Stimulated activated CD4-positive, alpha-beta T cell treated with anti-CD3 and anti-CD28 coated beads, TNF-alpha, amount 100 ng/mL, for 1 hour (primary cell): ENCODE results near the gene MPL.

Experiments used
- DNase-seq, 3 donors: peaks; one replicate each; pipeline ENCODE4 v3.0.0-alpha.2; 2020; ENCODE audit warnings: low read depth in 3 of 3, low spot score in 1 of 3

The MPL gene

DNA sequence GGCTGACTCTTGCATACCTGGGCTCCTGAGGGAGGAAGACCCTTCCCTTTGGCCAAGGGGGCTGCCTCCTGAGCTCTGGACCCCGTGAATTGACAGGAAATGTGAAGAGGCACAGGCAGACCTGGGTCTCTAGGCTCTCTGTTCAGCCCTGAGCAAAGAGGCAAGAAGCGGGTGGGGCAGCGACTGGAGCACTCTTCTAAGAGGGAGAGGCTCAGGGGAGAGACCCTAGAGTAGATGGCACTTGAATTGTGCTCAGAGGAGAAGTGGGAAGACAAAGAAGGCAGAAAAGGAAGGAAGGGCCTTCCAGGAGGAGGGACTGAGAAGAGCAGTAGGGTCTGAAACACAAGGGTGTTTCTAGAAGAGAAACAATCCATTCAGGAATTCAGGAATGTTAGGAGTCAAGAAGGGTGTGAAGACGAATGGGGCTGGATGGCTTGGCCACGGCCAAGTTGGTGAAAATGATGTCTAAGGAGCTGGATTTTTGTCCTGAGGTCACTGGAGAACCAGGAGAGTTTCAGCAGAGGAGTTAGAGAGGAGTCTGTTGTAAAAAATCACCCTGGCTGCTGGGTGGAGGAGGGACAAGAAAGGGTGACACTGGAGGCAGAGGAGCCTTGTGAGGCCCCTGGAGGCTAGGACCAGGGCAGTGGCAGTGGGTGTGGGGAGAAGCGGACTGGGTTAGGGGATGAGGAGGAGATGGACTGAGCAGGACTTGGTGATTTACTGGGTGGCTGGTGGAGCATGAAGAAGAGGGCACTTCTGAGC, 31.5 kb upstream of the MPL start:
- DNase-seq, result no peak

DNA sequence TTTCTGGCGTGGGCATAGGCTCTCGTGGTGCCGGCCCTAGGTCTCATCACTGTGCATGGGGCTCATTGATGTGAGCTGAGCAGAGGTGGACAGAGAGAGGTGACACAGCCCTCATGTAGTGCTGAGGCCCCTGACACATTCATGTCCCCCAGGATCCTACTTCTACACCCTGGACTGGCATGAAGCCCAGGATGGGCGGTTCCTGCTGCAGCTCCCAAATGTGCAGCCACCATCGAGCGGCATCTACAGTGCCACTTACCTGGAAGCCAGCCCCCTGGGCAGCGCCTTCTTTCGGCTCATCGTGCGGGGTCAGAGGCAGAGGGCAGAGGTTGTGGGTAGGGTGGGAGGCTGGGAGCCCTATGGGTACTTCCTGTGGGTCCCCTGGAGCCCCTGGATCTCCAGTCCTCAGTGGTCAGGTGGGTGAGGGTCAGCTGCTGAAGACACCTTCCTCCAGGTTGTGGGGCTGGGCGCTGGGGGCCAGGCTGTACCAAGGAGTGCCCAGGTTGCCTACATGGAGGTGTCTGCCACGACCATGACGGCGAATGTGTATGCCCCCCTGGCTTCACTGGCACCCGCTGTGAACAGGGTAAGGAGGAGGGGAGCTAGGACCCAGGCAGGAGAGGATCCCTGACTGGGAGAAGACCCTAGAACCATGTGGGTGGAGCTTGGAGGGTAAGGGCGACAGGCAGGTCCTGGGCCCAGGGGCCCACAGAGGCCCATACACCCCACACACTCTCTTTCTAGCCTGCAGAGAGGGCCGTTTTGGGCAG, 30.7 kb upstream of the MPL start:
- no peak for DNase-seq

DNA sequence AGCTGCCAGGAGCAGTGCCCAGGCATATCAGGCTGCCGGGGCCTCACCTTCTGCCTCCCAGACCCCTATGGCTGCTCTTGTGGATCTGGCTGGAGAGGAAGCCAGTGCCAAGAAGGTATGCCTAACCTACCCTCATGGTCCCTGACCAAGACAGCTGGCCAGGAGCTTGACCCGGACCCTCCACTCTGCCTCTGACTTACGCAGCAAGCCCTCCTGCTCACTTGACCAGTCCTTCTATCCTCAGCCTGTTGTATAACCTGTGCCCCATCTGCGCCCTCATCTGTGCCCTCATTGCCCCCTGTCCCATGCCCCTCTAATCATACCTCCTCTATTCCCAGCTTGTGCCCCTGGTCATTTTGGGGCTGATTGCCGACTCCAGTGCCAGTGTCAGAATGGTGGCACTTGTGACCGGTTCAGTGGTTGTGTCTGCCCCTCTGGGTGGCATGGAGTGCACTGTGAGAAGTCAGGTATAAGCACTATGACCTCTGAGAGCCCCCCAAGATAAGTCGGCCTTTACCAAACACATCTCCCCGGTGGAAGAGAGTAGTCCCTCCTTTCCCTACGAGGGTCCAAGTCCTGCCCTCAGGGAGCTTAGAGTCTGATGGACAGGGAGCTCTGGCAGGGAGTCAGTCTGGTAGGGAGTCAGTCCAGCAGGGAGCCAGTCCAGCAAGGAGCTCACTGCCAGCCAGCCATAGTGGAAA, 30.0 kb upstream of the MPL start:
- DNase-seq, result no peak

DNA sequence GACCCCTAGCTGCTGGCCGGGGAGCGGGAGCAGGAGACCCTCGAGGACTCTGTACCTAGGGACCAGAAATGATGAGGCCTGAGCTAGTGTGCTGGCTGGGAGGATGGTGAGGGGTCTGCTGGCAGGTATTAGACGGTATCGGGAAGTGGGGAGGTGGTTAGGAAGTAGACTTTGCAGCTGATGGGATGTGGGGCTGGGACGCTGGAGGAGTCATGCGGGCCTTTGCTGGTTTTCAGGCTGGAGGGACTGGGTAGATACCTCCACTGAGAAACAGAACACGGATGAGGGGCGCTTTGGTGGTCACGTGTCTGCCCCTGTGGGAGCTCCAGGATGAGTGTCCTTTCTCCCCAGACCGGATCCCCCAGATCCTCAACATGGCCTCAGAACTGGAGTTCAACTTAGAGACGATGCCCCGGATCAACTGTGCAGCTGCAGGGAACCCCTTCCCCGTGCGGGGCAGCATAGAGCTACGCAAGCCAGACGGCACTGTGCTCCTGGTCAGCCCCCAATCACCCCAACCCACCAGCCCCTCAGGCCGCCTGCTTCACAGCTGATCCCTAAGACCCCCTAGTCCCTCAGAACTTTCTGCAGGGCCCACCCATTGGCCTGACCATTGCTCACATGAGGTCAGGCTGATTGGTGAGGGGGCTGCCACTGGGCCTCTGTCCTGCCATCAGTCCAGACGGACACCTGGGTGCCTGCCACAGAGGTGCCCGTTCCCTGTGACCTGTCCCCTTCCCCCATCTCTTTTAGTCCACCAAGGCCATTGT, 28.8 kb upstream of the MPL start:
- DNase-seq, result no peak

GRCh38 chr1:43309405-43310025, 28.1 kb upstream of the MPL start:
- no peak for DNase-seq

DNA sequence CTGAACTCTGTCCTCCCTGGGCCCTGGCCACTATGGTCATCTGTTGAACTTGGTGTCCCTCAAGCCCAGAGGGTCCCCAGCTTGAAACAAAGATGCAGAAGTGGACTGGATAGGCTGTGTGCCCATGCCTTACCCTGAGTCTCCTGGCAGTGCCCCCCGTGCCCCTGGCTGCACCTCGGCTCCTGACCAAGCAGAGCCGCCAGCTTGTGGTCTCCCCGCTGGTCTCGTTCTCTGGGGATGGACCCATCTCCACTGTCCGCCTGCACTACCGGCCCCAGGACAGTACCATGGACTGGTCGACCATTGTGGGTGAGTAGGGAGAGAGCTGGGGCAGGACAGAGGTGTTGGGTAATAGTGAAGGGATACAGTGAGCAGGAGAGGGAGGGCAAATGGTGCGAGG, 26.1 kb upstream of the MPL start:
- no peak for DNase-seq

DNA sequence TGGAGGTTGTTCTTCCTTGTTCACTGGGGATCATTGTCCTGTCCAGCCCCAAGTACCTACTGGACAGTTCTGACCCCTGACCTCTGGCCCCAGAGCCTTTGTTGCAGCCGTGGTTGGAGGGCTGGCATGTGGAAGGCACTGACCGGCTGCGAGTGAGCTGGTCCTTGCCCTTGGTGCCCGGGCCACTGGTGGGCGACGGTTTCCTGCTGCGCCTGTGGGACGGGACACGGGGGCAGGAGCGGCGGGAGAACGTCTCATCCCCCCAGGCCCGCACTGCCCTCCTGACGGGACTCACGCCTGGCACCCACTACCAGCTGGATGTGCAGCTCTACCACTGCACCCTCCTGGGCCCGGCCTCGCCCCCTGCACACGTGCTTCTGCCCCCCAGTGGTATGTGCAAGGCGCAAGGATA, 25.4 kb upstream of the MPL start:
- no peak for DNase-seq

DNA sequence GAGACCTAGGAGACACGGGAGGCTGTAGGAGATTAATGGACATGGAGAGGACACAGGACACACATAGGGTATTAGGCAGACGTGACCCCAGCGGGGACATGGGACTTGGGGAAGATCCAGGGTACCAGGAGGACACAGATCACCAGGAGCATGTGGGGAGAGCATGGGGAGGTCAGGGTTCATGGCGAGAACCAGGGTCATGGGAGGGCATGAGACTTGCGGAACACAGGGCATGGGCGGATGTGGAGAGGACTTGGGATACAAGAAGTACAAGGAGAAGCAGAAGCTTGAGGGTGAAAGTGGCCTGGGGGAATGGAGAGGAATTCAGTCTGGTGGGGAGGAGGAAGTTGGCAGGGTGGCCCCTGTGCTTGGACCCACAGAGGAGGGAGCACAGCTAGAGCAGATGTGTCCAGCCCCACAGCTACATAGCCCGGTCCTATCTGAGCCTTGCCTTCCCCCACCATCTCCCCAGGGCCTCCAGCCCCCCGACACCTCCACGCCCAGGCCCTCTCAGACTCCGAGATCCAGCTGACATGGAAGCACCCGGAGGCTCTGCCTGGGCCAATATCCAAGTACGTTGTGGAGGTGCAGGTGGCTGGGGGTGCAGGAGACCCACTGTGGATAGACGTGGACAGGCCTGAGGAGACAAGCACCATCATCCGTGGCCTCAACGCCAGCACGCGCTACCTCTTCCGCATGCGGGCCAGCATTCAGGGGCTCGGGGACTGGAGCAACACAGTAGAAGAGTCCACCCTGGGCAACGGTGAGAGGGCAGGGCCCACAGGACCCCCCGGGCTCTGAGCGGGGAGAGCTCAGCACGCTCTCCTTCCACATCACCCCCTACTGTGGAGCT, 24.7 kb upstream of the MPL start:
- DNase-seq, result no peak

DNA sequence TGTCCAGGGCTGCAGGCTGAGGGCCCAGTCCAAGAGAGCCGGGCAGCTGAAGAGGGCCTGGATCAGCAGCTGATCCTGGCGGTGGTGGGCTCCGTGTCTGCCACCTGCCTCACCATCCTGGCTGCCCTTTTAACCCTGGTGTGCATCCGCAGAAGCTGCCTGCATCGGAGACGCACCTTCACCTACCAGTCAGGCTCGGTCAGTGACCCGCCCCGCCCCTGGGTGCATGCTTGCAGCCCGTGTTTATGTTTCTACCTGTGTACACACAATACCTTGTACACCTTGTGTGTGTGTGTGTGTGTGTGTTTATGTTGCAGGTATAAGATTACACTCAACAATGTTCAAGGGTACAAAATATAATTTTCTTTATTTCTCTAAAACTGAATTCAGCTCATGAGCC, 23.8 kb upstream of the MPL start:
- no peak for DNase-seq

GRCh38 chr1:43314233-43314632, 23.4 kb upstream of the MPL start:
- DNase-seq, result no peak

- no peak for DNase-seq
Observed at GRCh38 chr1:43315481-43315880, 22.1 kb upstream of the MPL start.

DNA sequence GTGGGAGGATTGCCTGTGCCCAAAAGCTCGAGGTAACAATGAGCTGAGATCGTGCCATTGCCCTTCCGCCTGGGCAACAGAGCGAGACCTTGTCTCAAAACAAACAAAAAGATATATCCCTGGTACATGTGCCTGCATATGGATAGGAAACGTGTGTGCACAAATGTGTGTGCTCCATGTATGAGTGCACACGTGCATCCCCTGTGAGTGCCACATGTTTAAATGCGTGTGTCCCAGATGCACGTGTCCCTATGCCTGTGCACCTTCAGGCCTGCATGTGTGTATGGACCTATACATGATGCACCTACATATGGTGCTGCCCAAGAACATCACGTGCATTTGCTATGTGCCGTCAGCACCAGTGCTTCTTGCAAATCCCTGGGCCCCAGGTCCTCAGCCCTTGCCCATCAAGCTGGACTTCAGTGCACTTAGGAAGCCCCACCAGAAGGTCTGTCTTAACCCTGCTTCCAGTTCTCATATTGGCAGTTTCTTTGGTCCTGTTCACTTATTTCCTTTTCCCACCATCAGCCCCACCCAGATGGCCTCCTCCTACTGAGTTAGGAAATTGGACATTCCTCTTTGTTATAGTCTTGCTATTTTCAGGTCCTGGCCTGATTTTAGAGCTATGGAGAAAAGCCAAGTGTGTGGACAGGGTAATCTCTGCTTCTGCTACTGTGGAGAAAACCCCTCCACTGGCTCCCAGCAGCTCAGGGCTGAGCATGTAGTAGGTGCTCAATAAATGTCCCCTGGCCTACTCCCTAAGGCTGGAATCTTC, 21.5 kb upstream of the MPL start:
- DNase-seq, result no peak

DNA sequence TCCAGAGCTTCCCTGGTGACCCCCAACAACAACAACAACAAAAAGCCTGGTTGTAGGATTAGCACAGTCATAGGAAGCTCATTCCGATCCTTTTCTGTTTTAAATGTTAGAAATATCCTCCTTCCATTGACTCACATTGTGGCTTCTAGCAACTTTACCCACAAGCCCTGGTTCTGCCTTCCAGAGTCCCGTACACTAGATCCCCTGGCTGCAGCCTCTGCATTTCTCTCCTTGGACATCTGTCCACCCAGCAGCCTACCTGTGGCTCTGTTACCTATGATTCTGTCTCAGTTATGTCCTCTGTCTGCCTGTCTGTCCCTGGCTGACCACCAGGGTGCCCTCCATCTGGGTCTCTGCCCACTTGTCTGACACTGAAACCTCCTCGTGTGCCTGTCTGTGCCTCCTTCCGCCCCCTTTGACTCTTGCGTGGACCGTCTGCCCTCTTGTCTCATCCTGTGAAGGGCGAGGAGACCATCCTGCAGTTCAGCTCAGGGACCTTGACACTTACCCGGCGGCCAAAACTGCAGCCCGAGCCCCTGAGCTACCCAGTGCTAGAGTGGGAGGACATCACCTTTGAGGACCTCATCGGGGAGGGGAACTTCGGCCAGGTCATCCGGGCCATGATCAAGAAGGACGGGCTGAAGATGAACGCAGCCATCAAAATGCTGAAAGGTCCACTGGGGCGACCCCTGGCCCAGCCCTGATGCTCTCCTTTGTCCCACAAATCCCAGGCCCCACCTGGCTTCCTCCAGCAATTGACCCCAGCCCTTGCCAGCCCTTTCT, 20.7 kb upstream of the MPL start:
- no peak for DNase-seq

DNA sequence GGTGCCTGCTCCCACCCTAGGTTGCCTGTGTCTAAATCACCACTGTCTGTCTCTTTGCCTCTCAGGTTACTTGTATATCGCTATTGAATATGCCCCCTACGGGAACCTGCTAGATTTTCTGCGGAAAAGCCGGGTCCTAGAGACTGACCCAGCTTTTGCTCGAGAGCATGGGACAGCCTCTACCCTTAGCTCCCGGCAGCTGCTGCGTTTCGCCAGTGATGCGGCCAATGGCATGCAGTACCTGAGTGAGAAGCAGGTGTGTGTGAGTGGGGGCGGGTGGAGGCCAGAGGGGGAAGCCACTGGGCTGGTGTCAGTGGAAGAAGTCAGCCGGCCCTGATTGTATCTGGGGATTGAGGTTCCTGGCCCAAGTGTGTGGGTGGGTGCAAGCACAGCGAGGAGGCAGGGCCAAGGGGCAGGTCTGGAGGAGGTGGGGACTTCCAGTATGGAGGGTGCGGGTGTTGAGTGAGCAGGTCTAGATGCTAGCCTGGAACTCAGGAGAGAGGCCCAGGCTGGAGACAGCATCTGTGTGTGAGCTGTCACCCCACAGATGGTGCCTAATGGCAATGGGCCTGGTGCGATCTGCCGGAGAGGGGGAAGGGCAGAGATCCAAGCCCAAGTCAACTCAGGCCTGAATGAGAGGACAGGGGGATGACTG, 19.7 kb upstream of the MPL start:
- no peak for DNase-seq

DNA sequence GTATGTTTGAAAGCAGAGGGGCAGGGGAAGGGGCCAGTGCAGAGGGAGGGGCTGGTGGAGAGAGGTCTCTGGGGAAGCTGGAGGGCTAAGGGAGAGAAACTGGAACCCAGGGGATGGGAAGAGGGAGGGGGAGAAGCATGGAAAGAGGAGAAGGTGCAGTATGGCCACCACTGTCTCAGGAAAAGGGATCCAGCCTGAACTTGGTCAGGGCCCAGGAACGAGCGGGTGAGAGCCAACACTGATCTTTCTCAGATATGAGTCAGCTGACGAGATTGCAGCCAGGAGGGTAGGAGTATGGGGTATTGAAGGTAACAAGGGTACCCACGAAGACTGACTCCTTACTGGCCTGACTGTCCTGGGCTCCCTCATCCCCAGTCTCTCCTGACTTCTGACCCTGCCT, 18.8 kb upstream of the MPL start:
- DNase-seq, result no peak

DNA sequence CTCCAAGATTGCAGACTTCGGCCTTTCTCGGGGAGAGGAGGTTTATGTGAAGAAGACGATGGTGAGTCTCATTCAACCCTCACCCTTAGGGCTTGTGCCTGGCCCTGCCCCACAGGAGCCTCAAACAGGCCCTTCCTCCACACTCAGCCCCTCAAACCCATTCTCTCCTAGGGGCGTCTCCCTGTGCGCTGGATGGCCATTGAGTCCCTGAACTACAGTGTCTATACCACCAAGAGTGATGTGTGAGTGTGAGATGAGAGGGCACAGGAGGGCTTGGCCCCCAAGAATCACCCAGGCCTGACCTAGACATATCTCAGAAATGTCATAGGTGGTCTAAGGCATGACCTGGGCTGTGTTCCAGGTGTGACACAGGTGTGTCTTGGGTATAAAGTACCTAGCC, 18.3 kb upstream of the MPL start:
- DNase-seq, result no peak

DNA sequence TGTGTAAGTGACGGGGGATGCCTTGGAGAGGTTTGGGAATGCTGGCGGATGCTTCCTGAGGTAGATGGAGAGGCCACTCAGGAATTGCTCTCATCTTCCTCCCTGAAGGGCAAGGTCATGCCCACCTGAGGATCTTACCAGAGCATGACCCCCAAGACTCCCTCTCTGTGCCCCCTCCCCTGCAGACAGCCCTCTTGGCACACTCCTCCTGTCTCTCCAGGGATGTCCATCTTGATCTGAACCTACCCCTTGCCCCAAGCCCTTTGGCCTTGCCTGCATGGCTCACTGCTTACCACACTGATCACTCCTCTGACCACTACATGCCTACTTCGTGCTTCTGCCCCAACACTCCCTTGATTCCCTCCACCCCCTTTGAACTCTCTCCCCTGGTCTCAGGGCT, 17.9 kb upstream of the MPL start:
- DNase-seq, result no peak

- no peak for DNase-seq
Observed at GRCh38 chr1:43321331-43321891, 16.2 kb upstream of the MPL start.
